Adrenal gland (tissue), 12 donors: Measurements from ENCODE around the gene TCF7L1. TPM values are rescaled to one million over a fixed set of nuclear protein-coding genes. Genes with fewer than 3 reads are reported as not detected.

Experiments
- DNase-seq, 7 donors: peaks; one replicate each; pipeline ENCODE4 v3.0.0-alpha.2; 2019 to 2020
- H3K27ac ChIP-seq, 5 donors: fragments of 200-600 bp; sonication (generic) in 4 of 5; 1 replicate in 3 of 5; 2 replicates in 2 of 5; pipeline versions ENCODE4 v1.5.1 to v1.8.0; 2016 to 2020; ENCODE audit warnings: mild to moderate bottlenecking in 1 of 5
- H3K27me3 ChIP-seq: fragments of 200-600 bp; 2 replicates; pipeline ENCODE4 v1.8.0; 2021
- H3K36me3 ChIP-seq, 2 donors: fragments of 200-600 bp; replicated peaks in 1 of 2; 1 replicate in 1 of 2; 2 replicates in 1 of 2; pipeline versions ENCODE4 v1.5.1 to v1.8.0; 2018 to 2022
- H3K4me1 ChIP-seq, 2 donors: fragments of 200-600 bp; replicated peaks in 1 of 2; 1 replicate in 1 of 2; 2 replicates in 1 of 2; pipeline versions ENCODE4 v1.5.1 to v1.8.0; 2018 to 2021
- H3K4me3 ChIP-seq, 4 donors: fragments of 200-600 bp; sonication (generic) in 3 of 4; one replicate each; pipeline ENCODE4 v1.5.1; 2016 to 2018
- H3K9me3 ChIP-seq, 3 donors: fragments of 200-600 bp; sonication (generic) in 1 of 3; replicated peaks in 1 of 3; 1 replicate in 2 of 3; 2 replicates in 1 of 3; pipeline versions ENCODE4 v1.5.1 to v1.8.0; 2016 to 2021
- POLR2A ChIP-seq, 2 donors: fragments of 450-650 bp; IDR thresholded peaks; one replicate each; pipeline ENCODE4 v1.6.1; 2017; ENCODE audit warnings: antibody characterized with exemption in 2 of 2, mild to moderate bottlenecking in 2 of 2, moderate library complexity in 1 of 2
- WGBS, 4 donors: extraction: QIAGEN DNeasy Blood & Tissue Kit in 2 of 4; methylation state at CpG; one replicate each; pipeline versions ENCODE4 v1.1.5 to v1.1.7; 2013 to 2017; 5-methylcytosine and 5-hydroxymethylcytosine counted together
- intact Hi-C, 2 donors: fragments of 100-400 bp; cut with DNase I; formaldehyde crosslinking; loops; one replicate each; pipeline versions ENCODE4 v1.14.1 to v1.15.0; 2022 to 2023
- polyA plus RNA-seq, 3 donors: library from polyadenylated mRNA; stranded (reverse); fragments of 200-250 nt in 2 of 3; fragments of 350-450 nt in 1 of 3; fragmentation: Illumina TruSeq in 1 of 3; extraction: RNeasy Lipid Tissue Mini Kit (QIAGEN cat#74804) in 1 of 3; gene quantifications; one replicate each; pipeline ENCODE4 v1.2.3, GENCODE V29; 2013 to 2014
- total RNA-seq, 9 donors: library from RNA; depleted of rRNA in 4 of 9; stranded (reverse); fragments of >200 nt in 4 of 9; fragments of 120-200 nt in 1 of 9; fragmentation: NEBNext Ultra II Directional in 1 of 9; extraction: Animal tissue kit (Norgen Biotek cat#: 25700) in 1 of 9; gene quantifications; one replicate each; pipeline versions ENCODE4 v1.1.0 to v1.2.4, GENCODE V29; 2013 to 2023
- TF ChIP-seq, protein P1 (sequence below), 6 experiments: fragments of 450-650 bp in 4 of 6; fragments of 200-600 bp in 2 of 6; sonication (generic) in 1 of 6; IDR thresholded peaks; 1 replicate in 5 of 6; 2 replicates in 1 of 6; pipeline versions ENCODE4 v1.5.1 to v1.8.0; 2016 to 2021; ENCODE audit warnings: antibody characterized with exemption in 6 of 6, mild to moderate bottlenecking in 2 of 6, moderate library complexity in 1 of 6
- donor health status: healthy with polysubstance abuse.
- donor health status: Bipolar disorder and iron deficiency.
- donor health status: DM: yes; HTN: yes; CAD: no.
- donor health status: DM: no; HTN: no; CAD: no.
- donor health status: DM: no; HTN: no; CAD: no.
- donor health status: DM: yes; HTN: yes; CAD: no.

Gene TCF7L1
- total and polyA plus RNA-seq, 12 donors = 0.36 to 8.9 (median 3.2) TPM

DNA sequence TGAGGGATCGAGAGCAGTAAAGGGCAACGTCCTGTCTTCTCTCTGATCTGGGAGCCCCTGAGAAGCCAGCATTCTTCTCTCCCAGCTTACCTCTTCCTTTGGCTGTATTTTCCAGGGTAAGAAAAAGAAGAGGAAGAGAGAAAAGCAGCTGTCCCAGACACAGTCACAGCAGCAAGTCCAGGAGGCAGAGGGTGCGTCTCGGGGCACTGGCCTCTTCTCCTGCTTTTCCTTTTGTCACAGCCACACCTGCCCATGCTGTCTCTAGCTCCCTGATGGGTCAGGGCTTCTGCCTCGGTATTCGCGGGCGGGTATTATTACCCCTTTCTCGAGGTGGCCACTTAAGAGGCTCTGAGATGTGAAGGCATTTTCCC is 174.3 kb downstream of the TCF7L1 start:
- peaks cover 0 to 7% of the 10 kb centered on the region in 2 donors for H3K36me3 ChIP-seq
- DNase-seq = no peak

DNA sequence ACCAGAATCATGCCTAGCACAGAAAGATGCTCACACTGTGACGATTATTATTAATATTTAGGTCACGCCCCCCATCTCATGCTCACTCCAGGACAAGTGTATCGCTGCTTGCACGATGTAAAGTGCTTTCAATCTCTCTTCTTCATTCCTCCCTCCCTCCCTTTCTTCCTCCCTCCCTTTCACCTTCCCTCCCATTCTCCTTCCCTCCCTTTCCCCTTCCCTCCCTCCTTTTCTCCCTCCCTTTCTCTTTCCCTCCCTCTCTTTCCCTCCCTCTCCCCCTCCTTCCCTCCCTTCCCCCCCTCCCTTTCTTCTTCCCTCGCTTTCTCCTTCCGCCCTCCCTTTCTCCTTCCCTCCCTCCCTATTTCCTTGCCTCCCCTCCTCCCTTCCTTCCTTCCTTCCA is 175.0 kb downstream of the TCF7L1 start:
- intact Hi-C loops = no loop called here
- H3K27ac ChIP-seq = no peak overlapping the region
- no peaks in the 10 kb centered on the region for H3K27me3 ChIP-seq
- H3K4me1 ChIP-seq = peaks cover 5 to 23% of the 10 kb centered on the region in 2 donors
- no peak for DNase-seq
- WGBS, 4 donors = 82 to 87% (median 84%) methylated on average over 4 to 6 of the region's 6 CpGs
- TF ChIP-seq, protein P1, sequence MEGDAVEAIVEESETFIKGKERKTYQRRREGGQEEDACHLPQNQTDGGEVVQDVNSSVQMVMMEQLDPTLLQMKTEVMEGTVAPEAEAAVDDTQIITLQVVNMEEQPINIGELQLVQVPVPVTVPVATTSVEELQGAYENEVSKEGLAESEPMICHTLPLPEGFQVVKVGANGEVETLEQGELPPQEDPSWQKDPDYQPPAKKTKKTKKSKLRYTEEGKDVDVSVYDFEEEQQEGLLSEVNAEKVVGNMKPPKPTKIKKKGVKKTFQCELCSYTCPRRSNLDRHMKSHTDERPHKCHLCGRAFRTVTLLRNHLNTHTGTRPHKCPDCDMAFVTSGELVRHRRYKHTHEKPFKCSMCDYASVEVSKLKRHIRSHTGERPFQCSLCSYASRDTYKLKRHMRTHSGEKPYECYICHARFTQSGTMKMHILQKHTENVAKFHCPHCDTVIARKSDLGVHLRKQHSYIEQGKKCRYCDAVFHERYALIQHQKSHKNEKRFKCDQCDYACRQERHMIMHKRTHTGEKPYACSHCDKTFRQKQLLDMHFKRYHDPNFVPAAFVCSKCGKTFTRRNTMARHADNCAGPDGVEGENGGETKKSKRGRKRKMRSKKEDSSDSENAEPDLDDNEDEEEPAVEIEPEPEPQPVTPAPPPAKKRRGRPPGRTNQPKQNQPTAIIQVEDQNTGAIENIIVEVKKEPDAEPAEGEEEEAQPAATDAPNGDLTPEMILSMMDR (IDR thresholded peaks at IDR 0.05) = no peak
- no peak for TF ChIP-seq POLR2A (IDR thresholded peaks at IDR 0.05)
- peaks cover 0 to 10% of the 10 kb centered on the region in 2 donors for H3K36me3 ChIP-seq
- no peak overlapping the region for H3K4me3 ChIP-seq
- H3K9me3 ChIP-seq = no peaks in the 10 kb centered on the region

More for the DNA sequence above, 174.3 kb downstream of the TCF7L1 start:
- WGBS, 4 donors = 78 to 82% (median 81%) methylated on average over 3 to 9 of the region's 9 CpGs
- H3K27ac ChIP-seq = peak overlapping the region in 2 of 5 donors; percentile 10 to 57
- peaks cover 5 to 16% of the 10 kb centered on the region in 2 donors for H3K4me1 ChIP-seq
- TF ChIP-seq POLR2A (IDR thresholded peaks at IDR 0.05) = no peak
- TF ChIP-seq, protein P1 (IDR thresholded peaks at IDR 0.05) = no peak
- intact Hi-C loops = no loop called here
- H3K27me3 ChIP-seq = no peaks in the 10 kb centered on the region
- no peaks in the 10 kb centered on the region for H3K9me3 ChIP-seq
- no peak overlapping the region for H3K4me3 ChIP-seq

DNA sequence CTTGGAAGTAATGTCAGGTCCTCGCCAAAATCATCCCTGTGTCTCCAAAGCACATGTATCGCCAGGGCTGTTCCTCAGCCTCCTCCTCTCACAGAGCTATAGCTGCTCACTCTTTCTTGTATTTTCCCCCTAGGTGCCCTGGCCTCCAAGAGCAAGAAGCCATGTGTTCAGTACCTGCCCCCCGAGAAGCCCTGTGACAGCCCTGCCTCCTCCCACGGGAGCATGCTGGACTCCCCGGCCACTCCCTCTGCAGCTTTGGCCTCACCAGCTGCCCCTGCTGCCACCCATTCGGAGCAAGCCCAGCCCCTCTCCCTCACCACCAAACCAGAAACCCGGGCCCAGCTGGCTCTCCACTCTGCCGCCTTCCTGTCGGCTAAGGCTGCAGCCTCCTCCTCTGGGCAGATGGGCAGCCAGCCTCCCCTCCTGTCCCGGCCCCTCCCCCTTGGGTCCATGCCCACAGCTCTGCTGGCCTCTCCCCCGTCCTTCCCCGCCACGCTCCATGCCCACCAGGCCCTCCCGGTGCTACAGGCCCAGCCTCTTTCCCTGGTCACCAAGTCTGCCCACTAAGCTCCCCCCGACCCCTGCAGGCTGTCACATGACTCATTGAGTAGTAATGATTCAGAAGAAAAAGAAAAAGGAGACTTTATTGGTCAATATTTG is 175.8 kb downstream of the TCF7L1 start:
- Histone ChIP-seq H3K36me3 (peaks cover 0 to 11% of the 10 kb centered on the region in 2 donors), H3K27me3 (no peaks in the 10 kb centered on the region), H3K4me3 (no peak overlapping the region), H3K9me3 (no peaks in the 10 kb centered on the region), H3K27ac (peak overlapping the region in 2 of 5 donors; percentile 4 to 52), H3K4me1 (peaks cover 5 to 31% of the 10 kb centered on the region in 2 donors)
- 23 to 30% (median 24%) methylated on average over 11 to 15 of the region's 15 CpGs for WGBS, 4 donors
- intact Hi-C loops = no loop called here
- peak; percentile 65 to 86 (median 76) for DNase-seq
- TF ChIP-seq POLR2A (IDR thresholded peaks at IDR 0.05) = no peak

DNA sequence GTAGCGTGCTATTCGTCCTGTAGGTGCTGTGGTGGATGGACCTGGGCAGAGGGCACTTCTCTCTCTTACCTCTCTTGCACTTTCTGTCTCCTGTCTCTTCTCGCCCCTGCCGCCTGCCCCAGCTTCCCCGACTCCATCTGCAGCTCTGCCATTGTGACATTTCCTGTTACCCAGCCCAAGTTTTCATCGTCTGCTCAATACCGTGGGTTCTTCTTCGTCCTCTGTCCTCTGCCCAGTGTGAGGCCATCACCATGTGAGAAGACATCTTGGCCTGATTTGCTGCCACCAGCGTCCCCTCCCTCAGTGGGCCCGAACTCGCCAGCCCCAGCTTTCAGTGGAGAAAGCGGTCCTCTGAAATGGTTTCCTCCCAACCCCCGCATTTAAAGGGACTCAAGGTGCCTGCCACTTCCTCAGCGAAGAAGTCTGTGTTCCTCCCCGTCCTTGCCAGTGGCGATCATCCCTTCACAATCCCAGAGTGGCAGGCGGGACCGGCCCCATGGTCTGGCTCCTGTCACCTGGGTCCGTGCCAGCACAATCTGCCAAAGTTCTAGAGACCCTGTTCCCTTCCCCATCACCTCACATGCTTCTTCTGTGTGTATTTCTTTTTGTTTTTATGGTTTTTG is 176.6 kb downstream of the TCF7L1 start:
- H3K36me3 ChIP-seq = peaks cover 0 to 16% of the 10 kb centered on the region in 2 donors
- no peak overlapping the region for H3K4me3 ChIP-seq
- H3K4me1 ChIP-seq = peaks cover 5 to 35% of the 10 kb centered on the region in 2 donors
- H3K27ac ChIP-seq = peak overlapping the region in 2 of 5 donors; percentile 40 to 52
- DNase-seq = peak in 3 of 7 donors; percentile 23 to 38 (median 27)
- TF ChIP-seq, protein P1 (IDR thresholded peaks at IDR 0.05) = no peak
- no peak for TF ChIP-seq POLR2A (IDR thresholded peaks at IDR 0.05)
- WGBS, 4 donors = 62 to 69% (median 66%) methylated on average over 19 of the region's 19 CpGs
- no peaks in the 10 kb centered on the region for H3K9me3 ChIP-seq
- H3K27me3 ChIP-seq = no peaks in the 10 kb centered on the region
- intact Hi-C loops = no loop called here
